ENCODE data around the gene PIP5K1C. TPM values are rescaled to one million over a fixed set of nuclear protein-coding genes. Genes with fewer than 3 reads are reported as not detected.

The PIP5K1C gene
- 17.3 and 26.2 TPM in 2 replicates for total RNA-seq

GRCh38 chr19:3700242-3701032 is at the start of gene PIP5K1C:
Gene PIP5K1C, minus strand, starts transcription at chr19:3700468. Its CDS starts 78 bp downstream, at chr19:3700390.

DNA sequence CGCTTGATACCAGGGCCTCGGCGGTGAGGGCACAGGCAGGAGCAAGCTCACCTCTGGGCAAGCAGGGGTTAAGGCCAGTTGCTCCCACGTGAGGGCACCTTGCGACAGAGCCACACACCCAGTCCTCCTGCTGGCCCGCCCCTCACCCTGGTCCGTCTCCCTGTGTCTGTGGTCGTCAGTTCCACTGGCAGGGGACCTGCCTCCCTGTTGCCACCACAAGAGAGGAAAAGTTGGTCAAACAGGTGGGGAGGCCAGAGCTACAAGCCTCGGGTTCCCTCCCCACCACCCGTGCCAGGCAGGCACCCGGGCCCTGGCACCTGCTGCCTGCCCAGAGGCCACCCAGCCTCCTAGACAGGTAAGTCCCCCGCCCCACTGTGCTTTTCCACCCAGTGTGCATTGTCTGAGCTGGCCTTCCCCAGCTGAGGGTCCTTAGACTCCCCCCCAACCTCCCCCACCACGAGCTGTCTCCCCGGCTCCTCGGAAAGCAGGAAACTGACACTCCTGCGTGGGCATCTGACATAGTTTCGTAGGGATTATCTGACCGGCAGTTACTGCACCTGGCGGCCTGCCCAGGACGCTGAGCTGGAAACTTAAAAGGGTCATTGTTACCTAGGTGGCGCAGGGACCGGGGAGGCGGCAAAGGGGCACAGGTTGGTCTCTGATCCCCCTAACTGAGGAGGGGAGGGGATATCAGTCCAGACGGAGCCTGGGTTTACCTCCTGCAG is 8.1 kb upstream of the PIP5K1C start, which contains the start of gene TJP3:
Gene TJP3, plus strand, starts transcription at position 178 of the 725 bp plus-strand sequence. CDS start 20,049 bp downstream, outside the sequence.

GRCh38 chr19:3626473-3627350 is 73.6 kb downstream of the PIP5K1C start, which contains the start of gene CACTIN:
Gene CACTIN, minus strand, starts transcription at chr19:3626790. Its CDS starts 28 bp downstream, at chr19:3626762.

GRCh38 chr19:3606690-3607289 is 93.5 kb downstream of the PIP5K1C start, which contains the start of gene TBXA2R:
Gene TBXA2R, minus strand, starts transcription at chr19:3606875. Its CDS starts 6,241 bp downstream, at chr19:3600634.

DNA sequence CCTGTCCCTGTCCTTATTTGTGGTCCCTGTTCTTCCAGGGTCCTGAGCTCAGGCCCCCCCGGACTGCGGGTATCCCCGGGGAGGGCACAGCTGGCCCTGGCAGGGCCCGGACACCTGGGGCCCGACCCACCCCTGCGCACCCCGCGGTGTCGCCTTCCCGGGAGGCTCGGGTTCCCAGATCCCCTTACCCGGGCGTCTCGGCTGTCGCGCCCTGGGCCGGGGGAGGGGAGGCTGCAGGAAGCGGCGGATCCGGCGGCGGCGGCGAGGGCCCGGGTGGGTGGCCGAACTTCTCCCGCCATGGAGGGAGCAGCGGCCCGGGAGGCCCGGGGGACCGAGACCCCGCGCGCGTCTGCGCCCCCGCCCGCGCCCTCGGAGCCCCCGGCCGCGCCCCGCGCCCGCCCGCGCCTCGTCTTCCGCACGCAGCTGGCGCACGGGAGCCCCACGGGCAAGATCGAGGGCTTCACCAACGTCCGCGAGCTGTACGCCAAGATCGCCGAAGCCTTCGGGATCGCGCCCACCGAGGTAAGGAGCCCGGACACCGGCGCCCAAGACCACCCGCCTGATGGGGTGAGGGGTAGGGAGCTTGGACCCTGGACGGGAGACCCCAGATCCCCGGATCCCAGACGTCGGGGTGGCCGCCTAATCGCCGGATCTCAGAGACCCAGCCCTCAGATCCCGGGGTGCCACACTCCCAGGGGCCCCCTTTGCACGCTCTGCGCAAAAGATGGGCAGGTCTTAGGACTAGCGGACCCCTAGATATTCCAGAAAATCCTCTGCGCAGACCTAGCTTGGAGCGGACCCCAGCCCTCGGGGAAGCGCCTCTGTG is 114.8 kb downstream of the PIP5K1C start, which contains the start of gene GIPC3:
Gene GIPC3, plus strand, starts transcription at position 178 of the 826 bp plus-strand sequence. Its CDS starts 120 bp downstream, at position 298.

Other genes with a start within 250 kb of the PIP5K1C start
- not detected in 2 replicates for gene SMIM24, start 219.9 kb downstream of the PIP5K1C start, total RNA-seq
- not detected in 2 replicates for gene SMIM44, start 217.0 kb downstream of the PIP5K1C start, total RNA-seq
- gene DOHH, start 199.8 kb downstream of the PIP5K1C start, total RNA-seq, result 5.9 and 8.2 TPM in 2 replicates
- gene FZR1, start 194.2 kb downstream of the PIP5K1C start, total RNA-seq, result 72.6 and 86.3 TPM in 2 replicates
- 0.22 and 0.39 TPM in 2 replicates for gene TEKTIP1, start 161.3 kb downstream of the PIP5K1C start, total RNA-seq
- 92.3 and 93.4 TPM in 2 replicates for gene MFSD12, start 142.9 kb downstream of the PIP5K1C start, total RNA-seq
- 111 TPM in 2 replicates for gene HMG20B, start 127.5 kb downstream of the PIP5K1C start, total RNA-seq
- under 0.01 TPM in 1 of 2 replicates, not detected in the other for gene GIPC3, start 115.0 kb downstream of the PIP5K1C start, total RNA-seq
- gene TBXA2R, start 93.6 kb downstream of the PIP5K1C start, total RNA-seq, result 4.3 and 6.7 TPM in 2 replicates
- 27.1 and 27.5 TPM in 2 replicates for gene CACTIN, start 73.7 kb downstream of the PIP5K1C start, total RNA-seq
- gene TJP3, start 7.9 kb upstream of the PIP5K1C start, total RNA-seq, result 0.39 TPM in 1 of 2 replicates, not detected in the other
- gene APBA3, start 61.2 kb upstream of the PIP5K1C start, total RNA-seq, result 25.5 and 27.8 TPM in 2 replicates
- 32.2 and 46.1 TPM in 2 replicates for gene MRPL54, start 62.2 kb upstream of the PIP5K1C start, total RNA-seq
- gene RAX2, start 71.8 kb upstream of the PIP5K1C start, total RNA-seq, result not detected in 2 replicates
- gene MATK, start 85.9 kb upstream of the PIP5K1C start, total RNA-seq, result not detected in 2 replicates
- gene ZFR2, start 168.6 kb upstream of the PIP5K1C start, total RNA-seq, result not detected in 2 replicates
- not detected in 2 replicates for gene ATCAY, start 180.2 kb upstream of the PIP5K1C start, total RNA-seq
- not detected in 2 replicates for gene NMRK2, start 232.6 kb upstream of the PIP5K1C start, total RNA-seq

All from placental epithelial cell (primary cell).